ENCODE results near the gene AOC2.
"Not testable (repeated sequence)": the region's sequence is repeated elsewhere in the genome, so short reads cannot be mapped to it uniquely, and the experiment has no call there.

DNA sequence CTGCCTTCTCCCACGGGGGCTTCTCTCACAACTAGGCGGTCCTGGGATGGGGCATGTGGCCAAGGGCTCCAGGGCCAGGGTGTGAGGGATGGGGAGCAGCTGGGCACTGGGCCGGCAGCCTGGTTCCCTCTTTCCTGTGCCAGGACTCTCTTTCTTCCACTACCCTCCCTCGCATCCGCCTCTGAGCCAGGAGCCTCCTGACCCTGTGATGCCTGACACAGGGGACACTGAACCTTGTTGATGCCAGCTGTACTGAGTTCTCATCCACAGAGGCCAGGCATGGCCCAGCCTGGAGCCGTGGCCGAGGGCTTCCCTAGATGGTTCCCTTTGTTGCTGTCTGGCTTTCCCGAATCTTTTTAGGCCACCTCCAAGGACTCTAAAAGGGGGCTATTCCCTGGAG is 12.1 kb downstream of the AOC2 start:
- TF ChIP-seq CTCF (optimal IDR thresholded peaks at IDR 0.05 in 1 of 3, IDR thresholded peaks at IDR 0.05 in 1 of 3, conservative IDR thresholded peaks at IDR 0.05 in 1 of 3; ENCODE audit: extremely low read depth in 1 of 3, insufficient read depth in 2 of 3, low read length in 3 of 3); EZH2 (IDR thresholded peaks at IDR 0.05; ENCODE audit: low read length): not testable (repeated sequence)
